GM18858 (cell line): ENCODE results near the gene SLC22A23.

ENCODE experiments used
- ATAC-seq: cut with Tn5 transposase; IDR thresholded peaks from one replicate; pipeline ENCODE4 v1.9.1; 2021; ENCODE audit not compliant: unreplicated experiment

SLC22A23 gene

GRCh38 chr6:3276174-3277167, 180.4 kb downstream of the SLC22A23 start:
- no peak for ATAC-seq

DNA sequence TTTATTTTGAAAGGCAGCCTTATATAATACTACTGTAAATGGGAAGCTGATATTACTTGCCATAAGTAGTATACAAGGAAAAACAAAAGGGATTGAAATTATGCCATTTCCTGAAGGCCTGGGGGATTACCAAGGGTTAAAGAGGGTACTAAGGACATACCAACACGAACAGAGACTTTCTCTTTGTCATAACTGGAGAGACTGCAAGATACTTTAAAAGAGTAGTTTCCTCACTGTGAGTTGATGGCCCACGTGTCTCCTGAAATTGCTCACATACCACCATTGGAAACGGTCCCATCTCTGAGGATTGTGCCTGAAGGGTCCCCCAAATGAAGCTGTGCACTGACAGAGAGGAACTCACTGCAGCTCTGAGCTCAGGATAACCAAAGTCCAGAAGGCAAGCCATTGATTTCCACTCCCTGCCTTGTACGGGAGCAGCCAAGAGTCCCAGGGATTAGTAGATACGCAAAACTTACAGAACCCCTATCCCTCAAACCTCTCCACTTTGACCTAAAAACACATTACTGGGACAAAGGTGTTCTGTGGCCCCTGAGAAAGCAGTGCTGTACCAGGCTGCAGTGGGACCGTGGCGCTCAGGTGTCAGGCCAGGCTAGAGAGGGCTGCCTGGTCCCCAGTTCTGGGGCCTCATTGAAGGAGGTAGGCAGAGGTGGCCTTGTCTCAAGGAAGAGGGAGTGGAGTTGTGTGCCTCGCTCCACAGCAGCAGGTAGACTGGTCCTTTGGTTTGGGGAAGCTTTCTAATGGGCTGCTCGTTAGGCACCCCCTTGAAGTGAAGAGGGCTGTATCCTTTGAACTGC, 182.9 kb downstream of the SLC22A23 start:
- ATAC-seq = no peak

DNA sequence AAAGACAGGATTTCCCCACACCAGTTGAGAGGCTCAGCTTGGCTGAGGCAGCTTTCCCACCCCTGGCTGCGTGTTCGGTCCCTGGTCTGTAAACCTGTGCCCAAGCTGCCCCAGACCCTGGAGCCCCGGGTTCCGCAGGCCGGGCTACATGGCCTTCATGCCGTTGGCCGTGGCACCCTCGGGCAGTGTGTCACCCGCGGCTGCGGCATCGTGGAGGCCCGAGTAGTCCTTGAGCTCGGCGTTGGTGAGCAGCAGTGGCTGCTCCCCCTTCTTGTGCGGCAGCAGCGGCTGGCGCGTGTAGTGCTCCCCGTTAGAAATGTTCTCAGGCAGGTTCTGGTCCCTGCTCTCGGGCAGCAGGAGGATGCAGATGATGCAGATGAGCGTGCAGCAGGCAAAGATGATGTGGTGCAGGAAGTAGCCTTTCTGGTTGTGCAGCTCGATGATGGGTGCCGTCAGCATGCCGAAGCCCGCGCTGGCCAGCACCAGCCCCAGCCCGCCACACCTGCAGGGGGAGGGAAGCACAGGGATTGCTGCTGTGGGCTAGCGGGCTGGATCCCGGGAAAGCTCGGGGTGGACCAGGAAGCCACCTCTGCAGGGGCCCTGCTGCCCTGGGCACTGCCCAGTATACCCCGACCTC, 183.8 kb downstream of the SLC22A23 start:
- no peak for ATAC-seq

DNA sequence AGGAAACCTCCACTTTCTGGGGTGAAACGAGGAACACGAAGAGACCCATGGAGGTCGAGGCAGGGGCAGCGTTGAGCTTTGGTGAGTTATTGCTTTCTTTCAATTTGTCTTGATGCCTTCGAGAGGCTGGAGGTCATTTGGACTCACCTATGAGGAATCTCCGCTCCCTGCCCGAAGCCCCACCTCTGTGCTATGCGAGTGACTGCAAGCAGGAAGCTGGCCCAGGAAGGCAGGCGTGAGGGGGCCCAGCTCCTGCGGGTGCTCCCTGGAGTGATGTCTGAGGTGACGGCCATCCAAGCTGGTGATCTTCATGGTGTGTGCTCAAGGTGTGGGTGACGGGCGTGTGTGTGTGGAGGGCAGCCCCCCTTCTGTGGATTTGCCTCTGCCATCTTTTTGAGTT, 185.1 kb downstream of the SLC22A23 start:
- ATAC-seq = no peak

- no peak for ATAC-seq
Measured at GRCh38 chr6:3270258-3270657, 186.6 kb downstream of the SLC22A23 start.

DNA sequence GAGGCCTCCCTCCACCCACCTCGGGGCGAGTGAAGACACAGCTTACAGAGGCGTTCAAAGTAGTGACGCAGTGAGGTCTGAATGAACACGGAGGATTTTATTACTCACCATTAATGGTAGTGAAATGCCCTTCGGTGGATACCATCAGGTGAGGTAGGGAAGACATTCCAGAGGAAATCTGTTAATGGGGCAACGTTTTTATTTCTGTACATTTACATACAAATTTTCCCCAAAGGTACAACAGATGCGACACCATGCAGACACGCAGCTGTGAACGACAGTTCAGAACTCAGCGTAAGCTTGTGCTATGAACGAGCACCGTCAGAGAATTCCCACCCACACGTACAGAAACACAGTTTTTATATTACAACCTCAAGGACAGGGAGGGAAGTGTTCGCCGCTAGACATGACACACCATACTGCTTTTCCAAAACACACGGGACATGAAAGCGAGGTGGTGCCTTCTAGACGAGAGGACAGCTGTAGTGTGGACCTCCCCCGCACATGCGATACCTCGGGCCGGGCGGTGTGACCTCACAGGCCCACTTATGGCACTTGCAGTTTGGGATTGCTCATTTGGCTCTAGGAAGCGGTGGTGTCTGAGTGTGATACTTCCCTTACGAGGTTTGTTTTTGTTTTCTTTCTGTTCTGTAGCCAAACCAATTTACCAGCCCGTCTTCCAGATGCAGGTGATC, 187.4 kb downstream of the SLC22A23 start:
- no peak for ATAC-seq

- no peak for ATAC-seq
Measured at GRCh38 chr6:3268680-3269079, 188.2 kb downstream of the SLC22A23 start.

DNA sequence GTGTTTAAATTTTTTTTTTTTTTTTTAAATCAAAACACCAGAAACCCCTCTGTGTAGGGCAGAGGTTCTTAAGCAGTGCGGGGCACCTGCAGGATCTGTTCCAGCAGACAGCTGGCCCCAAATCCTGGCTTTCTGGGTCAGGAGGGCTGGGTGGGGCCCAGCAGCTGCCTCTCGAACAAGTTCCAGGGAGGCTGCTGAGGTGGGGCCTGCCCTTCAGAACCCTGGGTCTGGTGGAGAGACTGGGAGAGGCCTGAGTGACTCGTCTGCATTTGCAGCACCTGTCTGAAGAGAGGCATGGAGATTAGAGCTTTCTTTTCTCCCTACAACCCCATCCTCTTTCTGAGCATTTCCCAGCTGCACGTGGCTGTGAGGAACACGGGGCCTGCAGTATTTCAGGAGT, 189.7 kb downstream of the SLC22A23 start:
- ATAC-seq = no peak

- ATAC-seq = no peak
Measured at GRCh38 chr6:3266170-3266569, 190.7 kb downstream of the SLC22A23 start.

GRCh38 chr6:3265671-3266070, 191.2 kb downstream of the SLC22A23 start:
- no peak for ATAC-seq

GRCh38 chr6:3264356-3264755, 192.5 kb downstream of the SLC22A23 start:
- ATAC-seq = no peak

GRCh38 chr6:3263096-3263495, 193.8 kb downstream of the SLC22A23 start:
- ATAC-seq = no peak

GRCh38 chr6:3261921-3262320, 194.9 kb downstream of the SLC22A23 start:
- ATAC-seq = no peak

GRCh38 chr6:3261518-3261820, 195.4 kb downstream of the SLC22A23 start:
- no peak for ATAC-seq

DNA sequence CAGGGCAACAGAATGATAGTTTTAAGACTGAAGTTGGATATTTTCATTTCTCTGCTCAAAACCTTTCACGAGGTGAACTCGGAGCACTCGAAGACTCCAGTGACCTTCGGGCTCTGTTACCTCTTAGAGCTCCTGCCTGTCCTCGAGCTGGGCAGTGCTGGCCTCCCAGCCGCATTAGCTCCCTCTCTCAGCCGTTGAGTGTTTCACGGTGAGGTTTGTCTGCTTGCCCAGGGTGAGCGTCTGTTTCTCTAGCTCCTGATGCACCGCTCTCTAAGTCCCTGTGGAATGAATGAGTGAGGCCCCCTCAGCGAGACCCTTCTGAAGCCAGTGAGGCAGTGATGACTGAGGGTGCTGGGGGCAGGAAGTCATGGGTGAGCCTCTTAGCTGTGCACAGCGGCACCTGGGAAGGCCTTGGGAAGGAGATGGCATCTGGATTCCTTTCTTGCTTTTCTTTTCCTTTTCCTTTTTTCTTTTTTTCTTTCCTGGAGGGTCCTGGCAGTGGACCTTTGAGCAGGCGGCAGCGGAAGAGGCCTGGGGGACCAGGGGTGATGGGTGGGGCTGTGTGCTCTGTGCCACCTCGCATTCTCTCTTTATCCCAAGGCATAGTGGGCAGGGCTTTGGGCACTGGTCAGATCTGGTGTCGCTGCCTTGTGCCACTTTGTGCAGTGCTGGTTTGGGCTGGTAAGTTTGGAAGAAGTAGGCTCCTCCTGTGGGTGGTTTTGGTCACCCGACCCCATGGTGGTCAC, 195.9 kb downstream of the SLC22A23 start:
- no peak for ATAC-seq

DNA sequence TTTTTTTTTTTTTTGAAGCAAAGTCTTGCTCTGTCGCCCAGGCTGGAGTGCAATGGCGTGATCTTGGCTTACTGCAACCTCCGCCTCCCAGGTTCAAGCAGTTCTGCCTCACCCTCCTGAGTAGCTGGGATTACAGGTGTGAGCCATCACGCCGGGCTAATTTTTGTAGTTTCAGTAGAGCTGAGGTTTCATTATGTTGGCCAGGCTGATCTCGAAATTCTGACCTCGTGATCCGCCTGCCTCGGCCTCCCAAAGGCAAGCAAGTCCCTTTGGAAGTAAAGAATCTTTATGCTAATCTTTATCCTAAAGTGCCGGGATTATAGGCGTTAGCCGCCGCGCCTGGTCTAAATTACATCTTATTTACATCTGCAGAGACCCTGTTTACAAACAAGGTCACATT, 196.6 kb downstream of the SLC22A23 start:
- no peak for ATAC-seq

DNA sequence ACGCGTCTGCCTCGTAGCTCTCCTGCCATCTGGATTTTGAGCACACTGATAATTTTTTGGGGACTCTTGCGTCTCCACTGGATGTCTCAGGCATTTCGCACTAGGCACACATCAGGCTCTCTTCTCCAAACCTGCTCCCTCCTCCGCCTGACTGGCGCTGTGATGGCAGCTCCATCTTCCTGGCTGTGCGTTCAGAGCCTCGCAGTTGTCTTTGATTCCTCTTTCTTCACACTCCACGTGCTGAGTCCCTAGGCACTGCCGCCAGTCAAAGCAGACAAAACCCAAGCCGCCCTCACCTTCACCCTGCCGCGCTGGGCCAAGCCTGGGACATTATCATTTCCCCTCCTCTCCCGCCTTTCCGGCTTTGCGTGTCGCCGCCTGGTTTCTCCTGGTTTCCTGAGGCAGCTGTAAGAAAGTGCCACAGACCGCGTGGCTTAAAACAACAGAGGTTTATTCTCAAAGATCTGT, 197.3 kb downstream of the SLC22A23 start:
- ATAC-seq = peak; percentile 28

- peak; percentile 56 for ATAC-seq
Measured at GRCh38 chr6:3258720-3259490, 197.9 kb downstream of the SLC22A23 start, which contains the start of gene PSMG4. Gene PSMG4 (plus strand): TSS chr6:3258947. CDS start chr6:3259023, 76 bp downstream.

DNA sequence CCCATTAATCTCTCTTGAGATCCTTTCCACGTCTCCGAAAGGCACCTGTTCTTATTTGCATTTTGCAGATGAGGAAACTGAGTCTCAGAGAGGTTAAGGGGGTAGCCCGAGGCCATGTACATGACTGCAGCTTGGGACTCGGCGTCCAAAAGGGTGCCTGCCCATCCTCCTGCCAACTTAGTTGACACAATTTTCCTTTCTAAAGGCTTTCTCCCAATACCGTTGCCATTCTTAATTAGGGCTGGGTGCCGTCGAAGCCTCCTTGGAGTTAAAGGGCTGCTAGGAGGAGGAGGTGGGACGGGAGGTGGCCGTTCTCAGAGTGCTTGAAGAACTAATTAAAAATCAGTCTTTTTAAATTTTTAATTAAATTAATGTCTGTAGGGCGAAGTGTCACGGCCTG, 198.6 kb downstream of the SLC22A23 start:
- no peak for ATAC-seq
